Stimulated activated CD8-positive, alpha-beta memory T cell treated with anti-CD3 and anti-CD28 coated beads, Interleukin-2, amount 100 ng/mL, for 1 hour (primary cell): ENCODE measurements around the gene ARHGAP22.

Experiments used
- DNase-seq, 2 donors: peaks; one replicate each; pipeline ENCODE4 v3.0.0-alpha.2; 2020; ENCODE audit warnings: low read depth in 2 of 2

ARHGAP22 gene

DNA sequence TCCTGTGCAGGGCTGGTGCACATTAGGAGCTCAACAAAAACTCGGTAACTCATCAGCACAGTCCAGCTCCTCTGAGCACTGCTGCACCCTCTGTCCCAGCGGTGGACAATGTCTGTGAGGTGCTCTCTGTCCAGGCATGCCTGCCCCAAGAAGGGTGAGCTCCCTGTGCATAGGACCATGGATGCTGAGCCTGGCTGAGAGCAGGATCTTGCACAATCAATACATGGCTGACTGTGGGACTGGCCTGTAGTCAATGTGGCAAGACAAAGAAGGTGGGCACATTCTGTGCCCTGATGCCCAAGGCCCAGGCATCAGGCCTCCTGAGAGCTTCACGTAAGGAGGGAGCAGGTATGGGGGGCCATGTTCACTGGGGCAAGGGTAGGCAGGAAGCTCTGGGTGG, 17.1 kb downstream of the ARHGAP22 start:
- DNase-seq = no peak

DNA sequence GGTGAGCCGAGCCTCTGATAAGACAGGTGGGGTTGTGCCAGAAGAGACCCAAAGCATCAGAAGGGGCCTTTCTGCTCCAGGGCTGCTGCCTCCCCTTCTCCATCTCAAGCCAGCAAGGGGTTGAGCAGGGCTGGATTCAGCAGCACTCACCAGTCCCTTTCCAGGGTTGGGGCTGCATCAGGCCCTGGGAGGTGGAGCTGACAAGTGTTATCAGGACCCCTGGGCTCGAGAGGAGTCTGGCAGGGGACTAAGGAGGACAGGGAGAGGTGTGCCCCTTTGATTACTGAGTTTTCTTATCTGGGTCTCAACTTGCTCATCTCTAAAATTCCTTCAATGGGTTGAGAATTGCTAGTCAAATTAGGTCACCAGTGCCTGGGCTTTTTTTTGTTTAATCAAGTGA, 17.8 kb downstream of the ARHGAP22 start:
- no peak for DNase-seq

DNA sequence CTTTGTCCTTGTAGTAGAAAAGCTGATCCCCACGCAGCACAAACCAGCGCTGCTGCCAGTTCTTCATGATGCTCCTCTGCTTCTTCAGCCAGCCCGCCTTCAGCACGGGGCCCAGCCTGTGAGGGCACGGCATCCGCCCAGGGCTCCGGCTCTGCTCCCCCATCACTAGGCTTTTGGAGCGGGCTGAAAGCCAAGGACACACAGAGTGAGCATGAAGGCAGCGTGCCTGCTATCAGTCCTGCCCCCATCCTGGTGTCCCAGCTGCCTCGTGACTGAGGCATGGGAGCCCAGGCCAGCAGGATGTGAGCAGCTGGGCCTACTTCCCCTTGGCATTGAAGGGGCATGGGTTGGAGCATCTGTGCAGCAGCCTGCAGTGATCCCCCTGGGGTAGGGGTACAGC, 21.9 kb downstream of the ARHGAP22 start:
- no peak for DNase-seq

DNA sequence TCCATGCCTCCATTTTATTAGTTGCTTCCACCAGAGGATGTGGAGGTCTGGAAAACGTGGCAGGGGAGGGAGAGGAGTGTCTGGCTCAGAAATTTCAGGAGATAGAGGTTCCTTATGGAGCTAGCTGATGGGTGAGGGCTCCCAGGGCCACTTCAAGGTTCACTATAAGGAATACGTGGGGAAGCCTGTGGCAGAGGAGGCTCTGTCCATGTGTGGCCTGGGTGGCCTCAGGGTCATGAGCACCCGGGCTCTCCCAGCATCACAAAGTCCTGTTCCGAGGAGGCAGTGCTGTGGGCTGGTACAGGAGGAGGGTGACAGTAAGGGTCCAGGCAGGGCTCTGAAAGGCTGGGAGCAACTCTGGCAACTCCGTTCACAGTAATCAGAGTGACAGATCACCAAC, 24.6 kb downstream of the ARHGAP22 start:
- no peak for DNase-seq

DNA sequence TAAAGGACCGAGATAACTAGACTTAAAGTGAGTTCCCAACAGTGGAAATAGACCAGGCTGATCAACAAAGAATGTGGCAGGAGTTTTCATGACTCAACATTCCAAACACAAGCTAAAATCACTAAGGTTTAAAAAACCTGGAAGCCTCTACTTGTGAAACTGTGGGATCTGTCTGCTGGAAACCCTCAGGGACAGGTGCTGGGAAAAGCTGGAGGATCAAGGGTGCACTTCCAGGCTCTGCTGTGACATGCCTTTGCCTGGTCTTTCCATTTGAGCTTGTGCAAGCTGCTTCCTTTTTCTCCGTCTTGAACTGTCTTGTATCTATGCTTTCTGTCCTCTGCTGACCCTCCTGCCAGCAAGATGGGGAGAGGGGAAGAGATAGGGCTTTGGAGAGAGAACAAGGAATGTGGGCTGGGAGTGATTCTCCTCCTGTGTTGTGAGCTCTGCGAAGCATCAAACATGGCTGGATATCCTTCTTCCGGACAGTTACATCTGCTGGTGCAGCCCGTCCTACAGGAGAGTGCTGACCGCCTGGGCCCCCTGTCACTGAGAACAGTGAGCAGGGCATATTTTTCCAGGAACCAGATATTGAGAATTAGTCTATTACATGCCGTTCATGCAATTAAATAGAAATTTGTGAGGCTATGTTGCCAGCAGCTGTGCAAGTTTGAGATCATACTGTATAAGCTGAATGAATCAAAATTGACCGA, 25.5 kb downstream of the ARHGAP22 start:
- no peak for DNase-seq

DNA sequence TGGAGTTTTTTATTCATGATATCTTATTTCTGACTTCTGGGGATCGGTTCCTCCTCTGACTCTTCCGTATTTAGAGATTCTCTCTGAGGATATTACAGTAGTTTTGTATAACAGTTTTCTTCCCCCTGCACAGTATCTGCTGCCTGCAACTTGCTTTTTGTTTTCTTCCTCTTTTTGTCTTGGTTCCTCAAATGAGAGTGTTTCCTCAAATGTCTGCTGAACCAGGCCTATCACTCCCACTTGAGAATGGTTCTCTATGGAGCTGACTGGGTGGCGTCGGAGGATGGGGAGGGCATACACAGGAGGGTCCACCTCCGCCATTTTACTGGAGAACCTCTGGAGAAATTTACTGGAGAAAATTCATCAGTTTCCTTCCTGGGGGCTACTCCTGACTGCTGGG, 27.7 kb downstream of the ARHGAP22 start:
- DNase-seq = no peak

DNA sequence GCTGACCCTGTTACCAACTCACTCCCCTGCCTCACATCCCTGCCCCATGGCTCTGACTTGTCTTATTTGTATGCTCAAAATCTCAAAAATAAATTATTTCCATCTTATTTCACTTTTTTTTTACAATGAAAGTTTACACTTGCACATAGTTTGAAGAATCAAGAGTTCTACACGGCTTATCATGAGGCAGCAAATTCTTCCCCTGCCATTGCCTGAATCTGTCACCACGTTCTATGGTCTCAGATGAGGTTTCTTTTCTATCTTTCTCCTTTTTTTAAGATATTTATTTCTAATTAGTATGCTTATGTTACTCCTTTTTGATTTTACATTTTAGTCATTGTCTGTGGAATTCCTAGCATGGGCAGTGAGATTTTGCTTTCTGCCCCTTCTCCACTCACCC, 28.4 kb downstream of the ARHGAP22 start:
- no peak for DNase-seq

DNA sequence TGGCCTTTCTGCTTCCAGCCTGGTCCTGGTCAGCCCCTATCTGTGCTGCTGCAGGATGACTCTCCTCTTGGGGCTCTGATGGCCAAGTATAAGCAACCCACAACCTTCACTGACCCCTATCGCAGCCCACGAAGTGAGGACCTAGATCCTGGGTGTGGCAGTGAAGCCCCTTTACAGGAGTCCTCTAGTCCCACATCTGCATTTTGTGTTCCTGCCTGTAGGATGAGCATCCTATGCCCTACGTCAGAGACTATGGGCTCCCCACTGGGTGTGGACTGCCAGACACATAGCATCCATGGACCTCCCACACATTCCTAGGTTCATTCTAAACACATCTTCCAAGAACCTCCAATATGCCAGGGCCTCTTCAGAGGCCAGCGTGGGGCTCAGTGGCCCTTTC, 29.0 kb downstream of the ARHGAP22 start:
- no peak for DNase-seq

DNA sequence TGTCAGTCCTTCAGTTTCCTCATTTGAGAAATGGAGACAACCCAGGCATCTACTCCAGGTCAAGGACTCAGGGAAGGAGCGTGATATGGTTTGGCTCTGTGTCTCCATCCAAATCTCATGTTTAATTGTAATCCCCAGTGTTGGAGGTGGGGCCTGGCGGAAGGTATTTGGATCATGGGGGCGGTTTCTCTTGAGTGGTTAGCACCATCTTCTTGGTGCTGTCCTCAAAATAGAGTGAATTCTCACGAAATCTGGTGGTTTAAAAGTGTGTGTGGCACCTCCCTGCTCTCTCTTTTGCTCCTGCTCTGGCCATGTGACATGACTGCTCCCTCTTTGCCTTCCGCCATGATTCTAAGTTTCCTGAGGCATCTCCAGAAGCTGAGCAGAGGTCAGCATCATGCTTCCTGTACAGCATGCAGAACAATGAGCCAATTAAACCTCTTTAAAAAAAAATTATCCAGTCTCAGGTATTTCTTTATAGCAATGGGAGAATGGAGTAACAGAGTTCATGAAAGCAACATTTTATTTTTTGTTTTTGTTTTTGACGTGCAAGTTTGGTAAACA, 30.0 kb downstream of the ARHGAP22 start:
- no peak for DNase-seq

DNA sequence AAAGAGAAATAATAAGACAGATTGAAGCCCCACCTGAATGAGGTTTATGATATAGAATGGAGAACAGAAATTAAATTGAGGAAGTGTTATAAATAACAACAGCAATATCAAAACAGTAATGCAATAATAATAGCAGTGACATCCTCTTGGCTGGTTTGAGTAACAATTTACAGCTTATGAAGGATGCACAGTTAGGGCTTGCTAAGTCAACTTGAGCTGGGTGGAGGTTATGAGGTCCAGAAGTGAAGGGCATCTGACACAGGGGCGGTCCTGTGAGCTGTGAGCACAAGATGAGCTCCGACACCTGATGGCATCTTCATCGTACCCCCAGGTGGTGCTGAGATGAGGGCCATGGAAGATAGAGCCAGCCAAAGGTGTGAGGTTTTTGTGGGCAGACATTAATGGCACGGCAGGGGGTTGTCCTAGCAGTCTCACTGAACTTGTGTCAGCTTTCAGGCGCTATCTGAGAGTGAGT, 30.5 kb downstream of the ARHGAP22 start:
- no peak for DNase-seq

DNA sequence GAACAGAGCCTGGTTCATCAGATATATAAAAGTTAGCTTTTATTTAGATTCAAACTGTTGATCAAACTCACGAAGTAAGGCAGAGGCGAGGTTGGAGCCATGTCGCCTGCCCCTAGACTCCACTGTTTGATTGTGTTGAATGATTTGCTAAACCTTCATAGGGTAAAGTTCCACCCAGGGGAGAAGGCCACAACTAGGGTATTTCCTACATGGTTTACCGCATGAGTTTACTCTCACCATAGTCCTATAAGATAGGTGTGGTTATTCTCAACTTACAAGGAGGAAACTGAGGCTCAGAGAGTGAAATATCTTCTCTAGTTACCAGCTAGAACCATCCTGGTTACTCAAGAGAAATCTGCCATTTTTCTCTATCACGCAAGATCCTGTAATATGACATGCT, 31.8 kb downstream of the ARHGAP22 start:
- no peak for DNase-seq

DNA sequence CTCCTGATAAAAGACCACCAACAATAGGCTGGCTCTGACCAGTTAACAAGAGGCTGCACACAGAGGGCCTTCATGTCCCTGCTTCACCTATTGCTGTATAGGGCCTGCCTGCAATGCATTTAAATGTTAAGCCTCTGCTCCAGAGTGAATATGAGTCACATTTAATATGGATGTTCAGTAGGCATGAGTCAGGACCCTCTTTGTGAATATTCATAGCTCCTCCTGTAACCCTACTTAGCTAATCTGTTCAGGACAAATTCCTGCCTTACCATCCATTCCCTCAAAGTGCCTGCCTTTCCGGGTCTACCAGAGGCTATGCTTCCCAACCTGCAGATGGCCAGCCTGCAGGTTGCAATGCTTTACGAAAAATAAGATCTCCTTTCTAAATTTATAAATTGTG, 32.5 kb downstream of the ARHGAP22 start:
- DNase-seq = no peak

DNA sequence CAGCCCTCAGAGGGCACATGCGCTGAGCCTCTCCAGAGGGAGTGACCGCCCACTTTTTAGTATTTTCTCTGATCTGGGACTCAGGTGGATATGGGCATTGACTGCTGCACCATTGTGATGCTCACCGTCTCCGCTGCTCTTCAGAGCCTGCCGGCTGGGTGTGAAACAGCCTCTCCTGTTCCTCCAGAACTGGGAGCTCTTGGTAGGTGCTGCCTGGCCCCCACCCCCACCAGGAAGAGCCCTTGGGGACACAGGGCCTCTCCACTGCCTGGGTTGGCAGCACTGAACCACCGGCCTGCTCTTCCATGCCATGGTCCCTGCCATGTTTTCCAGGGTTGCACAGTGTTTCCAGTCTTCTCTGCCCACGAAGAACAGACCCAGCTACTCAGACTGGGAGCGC, 36.3 kb downstream of the ARHGAP22 start:
- DNase-seq = no peak

DNA sequence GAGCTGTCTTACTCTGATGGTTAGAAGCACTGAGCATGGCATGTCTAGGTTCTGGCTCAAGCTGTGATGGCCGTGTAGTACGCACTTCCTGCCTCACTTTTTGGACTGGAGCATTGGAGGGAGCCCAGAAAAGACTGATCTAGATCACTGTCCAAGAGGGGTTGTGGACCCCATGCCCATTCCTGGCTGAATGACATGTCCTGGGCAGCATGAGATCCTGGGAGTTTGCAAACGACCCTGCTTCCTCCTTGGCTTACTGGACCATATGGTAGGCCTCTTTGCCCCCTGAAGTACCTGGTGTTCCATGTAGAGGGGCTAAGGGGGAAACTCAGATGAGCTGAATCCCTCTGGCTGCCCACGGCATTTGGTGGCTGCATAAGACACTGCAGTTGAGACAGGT, 36.7 kb downstream of the ARHGAP22 start:
- DNase-seq = no peak

DNA sequence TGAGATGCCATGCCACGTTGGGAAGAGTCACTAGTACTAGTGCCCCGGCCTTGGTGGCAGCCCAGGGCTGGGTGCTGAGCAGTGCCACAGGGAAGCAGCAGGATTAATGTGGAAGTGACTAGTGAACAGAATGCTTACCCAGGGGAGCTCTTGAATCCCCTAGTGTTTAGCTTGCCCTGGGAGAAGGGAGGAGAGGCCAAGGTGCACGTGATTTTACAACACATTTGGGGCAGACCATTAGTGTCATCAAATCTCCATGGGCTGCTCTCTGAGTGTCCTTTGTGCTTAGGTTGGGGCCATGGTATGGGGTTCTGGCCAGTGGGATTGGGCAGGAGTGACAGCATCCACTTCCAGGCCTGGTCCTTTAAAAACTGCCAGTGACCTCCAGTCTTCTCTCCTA, 37.5 kb downstream of the ARHGAP22 start:
- no peak for DNase-seq

DNA sequence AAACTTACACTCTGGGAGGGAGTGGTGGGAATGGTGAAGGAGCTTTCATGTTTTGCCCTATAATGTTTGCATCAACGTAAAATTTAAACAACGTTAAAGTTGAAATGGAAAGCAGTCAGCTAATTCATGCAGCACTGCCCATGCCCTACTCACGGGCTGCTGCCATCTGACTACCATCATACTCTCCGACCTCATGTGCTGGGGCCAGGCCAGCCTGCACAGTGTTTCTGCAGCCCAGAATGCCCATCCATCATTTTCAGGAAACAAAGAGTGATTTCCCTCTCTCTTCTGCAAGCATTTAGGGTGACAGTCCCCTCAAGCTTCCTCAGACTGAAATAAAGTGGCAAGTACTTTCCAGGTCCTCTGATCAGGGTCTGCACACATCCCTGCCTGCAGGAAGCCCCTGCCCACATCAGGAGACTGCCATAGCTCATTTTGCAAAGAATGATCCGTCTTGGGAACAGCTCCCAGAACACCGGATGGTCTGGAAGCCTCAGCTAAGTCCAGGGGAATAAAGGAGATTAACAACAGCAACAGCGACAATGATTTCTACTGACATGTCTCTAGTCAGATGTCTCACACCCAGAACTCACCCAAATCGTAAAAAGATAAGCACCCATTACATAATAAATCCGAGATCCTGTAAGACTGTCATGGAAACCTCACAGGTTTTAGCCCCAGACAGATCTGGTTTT, 40.3 kb downstream of the ARHGAP22 start:
- DNase-seq = no peak

DNA sequence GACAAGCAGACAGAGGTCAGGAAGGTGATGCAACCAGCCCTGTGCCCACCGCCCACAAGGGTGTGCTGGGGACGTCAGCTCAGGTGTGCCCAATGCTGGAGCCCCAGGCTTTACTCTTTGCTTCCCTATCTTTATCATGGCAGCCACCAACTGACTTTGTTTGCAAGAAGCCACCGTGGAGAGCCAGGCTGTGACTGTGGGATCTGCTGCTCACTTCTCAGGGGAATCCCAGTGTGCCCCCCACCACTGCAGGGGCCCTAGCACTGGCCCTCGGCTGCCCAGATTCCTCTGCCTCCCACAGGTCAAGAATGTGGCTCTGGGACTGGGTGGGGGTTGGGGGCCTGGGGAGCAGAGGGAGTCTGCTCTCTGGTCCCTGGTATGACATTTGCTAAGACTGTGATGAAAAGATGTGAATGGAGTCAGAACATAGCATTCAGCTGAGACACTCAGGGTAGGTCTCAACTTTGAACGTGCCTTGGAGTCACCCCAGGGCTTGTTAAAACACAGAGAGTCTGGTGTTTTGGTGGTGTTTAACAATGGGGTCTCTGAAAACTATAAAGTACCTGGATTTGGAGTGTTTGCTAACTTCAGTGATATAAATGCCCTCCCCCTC, 47.3 kb downstream of the ARHGAP22 start:
- DNase-seq = no peak

DNA sequence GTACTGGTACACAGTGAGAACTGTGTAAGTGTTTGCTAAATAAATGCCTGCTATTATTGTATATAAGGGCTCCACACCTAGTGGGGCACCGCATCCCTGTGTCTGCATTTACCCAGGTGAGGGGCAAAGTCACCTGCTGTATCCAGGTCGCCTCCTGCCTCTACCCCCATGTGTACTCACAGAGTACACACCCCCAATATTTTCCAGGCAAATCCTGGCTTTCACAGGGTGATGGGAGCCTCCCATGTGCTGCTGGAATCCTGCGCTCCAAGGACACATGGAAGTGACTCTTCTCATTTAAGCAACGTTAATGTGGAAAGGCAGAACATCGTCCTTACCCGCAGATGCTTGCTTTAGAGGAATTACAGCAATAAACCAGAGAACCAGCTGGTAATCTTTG, 48.2 kb downstream of the ARHGAP22 start:
- DNase-seq = no peak

DNA sequence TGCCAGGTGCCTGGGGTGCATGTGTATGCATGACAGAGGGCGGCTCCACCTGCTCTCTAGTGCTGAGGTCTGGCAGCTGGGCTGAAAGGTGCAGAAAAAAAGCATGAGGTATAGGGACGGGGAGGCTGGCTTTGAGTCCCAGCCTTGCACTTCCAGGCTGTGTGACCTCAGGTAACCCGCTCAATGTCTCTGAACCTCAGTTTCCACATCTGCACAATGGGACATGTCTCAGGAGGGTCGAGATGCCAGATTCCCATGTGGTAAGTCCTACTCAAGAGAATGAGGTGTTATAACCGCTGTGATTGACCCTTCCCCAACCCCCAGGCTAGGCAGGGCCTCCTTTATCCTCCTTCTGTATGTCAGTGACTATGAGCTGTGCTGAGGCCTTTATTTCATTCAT, 48.8 kb downstream of the ARHGAP22 start:
- no peak for DNase-seq

DNA sequence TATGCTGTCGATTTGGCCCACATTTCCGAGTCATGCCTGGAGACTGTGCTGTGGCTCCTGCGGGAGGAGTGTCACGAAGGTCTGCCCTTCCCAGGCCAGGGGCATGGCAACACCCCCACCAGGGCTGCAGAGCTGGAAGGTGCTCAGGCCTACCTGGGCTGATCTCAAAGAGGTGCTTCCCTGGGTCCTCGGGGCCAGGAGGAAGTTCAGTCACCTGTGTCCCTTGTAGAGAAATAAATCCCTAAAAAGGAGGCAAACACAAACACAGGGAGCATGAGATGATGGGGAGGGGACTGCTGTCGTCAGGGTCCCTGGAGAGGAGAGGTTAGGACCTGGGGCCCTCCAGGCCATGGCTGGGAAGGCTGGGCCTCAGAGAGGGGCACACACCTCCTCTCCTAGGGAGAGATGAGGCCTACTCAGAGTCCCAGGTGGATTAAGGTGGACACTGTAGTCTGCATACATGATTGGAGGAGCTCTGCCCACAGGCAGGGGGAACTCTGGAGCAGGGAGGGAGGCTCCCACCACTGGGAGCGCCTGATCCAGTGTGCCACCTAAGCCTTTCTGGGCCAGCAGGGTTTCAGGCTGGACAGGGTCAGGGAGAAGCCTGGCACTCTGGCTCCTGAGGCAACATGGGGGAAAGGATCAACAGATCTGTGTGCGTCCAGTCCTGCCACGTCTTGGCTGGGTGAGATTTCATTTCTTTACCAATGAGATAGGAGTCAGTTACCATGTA, 49.4 kb downstream of the ARHGAP22 start:
- DNase-seq = no peak

DNA sequence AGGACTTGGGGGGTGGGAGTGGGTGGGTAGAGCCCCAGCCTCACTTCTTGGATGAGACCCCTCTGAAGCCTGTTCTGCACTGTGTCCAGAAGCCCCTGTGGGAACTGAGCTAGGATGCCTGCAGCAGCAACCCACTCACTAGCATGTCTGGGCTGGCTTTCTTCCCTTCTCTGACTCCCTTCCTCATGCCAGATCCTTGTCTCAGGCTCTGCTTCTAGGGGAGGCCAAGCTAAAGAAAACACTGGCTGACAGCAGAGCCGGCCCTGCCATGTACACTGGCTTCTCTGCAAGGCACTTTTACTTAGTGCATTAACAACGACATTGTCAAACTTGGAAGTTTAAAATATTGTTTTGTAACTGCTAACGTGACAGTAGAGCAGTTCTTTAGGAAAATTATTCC, 50.2 kb downstream of the ARHGAP22 start:
- no peak for DNase-seq

DNA sequence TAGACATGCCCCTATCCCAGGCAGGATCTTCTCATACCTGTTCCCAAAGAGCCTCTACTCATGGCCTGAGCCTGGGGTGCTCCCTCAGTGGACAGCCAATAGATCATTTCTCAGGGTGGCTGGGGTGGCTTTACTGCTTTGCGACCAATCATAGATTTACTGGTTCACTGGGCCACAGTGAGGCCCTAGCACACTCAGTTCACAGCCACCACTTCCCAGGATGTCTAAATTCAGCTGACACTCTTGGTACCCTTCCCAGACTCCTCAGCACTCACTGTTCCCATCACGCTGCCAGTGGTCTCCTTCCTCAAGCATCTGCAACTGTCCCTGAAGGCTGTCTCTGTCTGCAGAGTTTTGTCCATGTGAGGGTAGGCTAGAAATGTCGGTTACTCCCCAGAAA, 50.6 kb downstream of the ARHGAP22 start:
- DNase-seq = no peak
